ENCODE data around the gene NFE2.
"Not testable (repeated sequence)": the region's sequence is repeated elsewhere in the genome, so short reads cannot be mapped to it uniquely, and the experiment has no call there.

NFE2 gene

DNA sequence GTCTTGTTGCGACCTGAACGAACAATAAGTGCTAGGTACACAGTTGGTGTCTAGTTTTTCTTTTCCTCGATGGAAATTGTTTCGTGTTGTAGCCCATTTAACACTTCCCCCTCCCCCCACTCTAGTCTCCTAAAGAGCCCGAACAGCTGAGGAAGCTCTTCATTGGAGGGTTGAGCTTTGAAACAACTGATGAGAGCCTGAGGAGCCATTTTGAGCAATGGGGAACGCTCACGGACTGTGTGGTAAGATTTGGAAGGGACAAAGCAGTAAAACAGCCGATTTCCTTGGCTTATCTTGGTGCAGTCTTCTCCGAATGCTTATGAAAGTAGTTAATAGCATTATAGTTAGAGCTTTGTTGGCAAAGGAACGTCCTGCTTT, 19.6 kb downstream of the NFE2 start:
- DNase-seq, result not testable (repeated sequence)

DNA sequence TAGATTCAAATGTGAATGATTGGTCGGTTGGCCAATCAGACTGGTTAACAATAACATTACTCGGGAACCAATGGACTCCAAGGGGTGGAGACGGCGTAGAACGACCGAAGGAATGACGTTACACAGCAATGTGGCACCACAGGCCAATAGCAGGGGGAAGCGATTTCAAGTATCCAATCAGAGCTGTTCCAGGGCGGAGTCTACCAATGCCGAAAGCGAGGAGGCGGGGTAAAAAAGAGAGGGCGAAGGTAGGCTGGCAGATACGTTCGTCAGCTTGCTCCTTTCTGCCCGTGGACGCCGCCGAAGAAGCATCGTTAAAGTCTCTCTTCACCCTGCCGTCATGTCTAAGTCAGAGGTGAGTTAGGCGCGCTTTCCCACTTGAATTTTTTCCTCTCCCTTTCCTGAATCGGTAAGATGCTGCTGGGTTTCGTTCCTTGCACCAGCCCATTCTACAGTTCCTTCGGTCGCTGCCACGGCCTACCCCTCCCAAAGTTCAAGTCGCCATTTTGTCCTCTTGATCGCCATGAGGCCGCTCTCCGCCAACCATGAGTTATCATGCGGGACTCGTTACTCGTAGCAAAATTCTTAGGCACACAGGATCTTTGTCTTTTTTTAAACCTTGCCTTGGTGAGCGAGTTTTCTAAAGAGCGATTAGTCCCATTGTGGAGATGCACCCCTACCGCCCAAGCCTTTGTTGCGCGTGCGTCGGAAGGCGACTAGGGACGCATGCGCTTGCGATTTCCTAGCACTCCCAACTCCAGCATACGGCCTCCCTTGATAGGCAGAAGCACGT, 20.2 kb downstream of the NFE2 start, which contains the start of gene HNRNPA1:
TSS of gene HNRNPA1 (plus strand) at position 259 of the 793 bp plus-strand sequence. CDS start at position 341, 82 bp downstream.
- peak; percentile 100 for DNase-seq

DNA sequence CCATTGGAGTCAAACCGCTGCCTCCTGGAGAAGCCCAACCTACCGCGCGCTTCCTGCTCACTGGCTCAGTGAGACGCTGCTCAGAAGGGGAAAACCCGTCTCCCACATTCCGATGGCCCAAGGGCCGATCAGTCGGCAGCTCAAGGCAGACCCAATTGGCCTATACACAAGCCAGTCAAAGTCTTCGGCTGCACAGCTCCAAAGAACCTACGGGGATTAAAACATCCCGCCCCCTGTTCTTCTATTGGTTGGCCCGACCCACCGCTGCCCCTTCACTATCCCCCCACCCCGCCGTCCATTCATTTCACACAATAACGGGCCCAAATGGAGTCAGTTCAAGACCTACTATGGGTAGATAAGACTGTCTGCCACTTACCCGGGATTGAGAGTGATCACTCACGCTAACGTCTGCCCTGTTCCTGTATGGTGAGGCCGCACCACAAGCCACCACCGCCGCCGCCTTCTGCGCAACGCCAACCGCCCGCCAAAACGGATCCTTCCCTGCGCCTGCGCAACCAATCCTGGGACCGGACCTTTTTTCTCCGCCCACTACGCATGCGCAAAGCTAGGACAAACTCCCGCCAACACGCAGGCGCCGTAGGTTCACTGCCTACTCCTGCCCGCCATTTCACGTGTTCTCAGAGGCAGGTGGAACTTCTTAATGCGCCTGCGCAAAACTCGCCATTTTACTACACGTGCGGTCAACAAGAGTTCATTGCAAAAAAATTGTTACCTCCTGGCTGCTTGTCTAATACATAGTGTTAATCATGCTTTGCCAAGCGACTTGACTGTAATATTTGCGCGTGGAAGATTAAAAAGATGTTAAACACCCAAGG, 21.0 kb downstream of the NFE2 start, which contains the start of gene CBX5:
TSS of gene CBX5 (minus strand) at position 491 of the 836 bp plus-strand sequence. CDS start 22,472 bp downstream, outside the sequence.
- peak; percentile 99 for DNase-seq

DNA sequence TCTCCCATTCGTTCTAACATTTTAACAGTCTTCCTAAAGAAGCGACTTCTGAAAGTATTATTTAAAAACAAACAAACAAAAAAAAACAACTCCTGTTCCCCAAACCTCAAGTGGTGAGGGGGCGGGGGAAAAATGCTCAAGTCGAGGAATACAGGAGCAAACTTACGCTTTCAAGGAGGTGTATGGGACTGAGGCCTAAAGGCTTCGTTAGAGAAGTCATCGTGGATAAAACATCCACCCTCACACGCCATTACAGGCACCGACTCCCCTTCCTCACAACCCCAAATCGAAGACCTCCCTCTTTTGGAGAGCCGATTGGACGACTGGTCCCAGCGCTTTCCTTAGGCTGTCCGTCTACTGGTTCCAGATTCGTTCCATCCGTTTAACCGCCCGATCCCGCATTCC, 21.6 kb downstream of the NFE2 start:
- no peak for DNase-seq

DNA sequence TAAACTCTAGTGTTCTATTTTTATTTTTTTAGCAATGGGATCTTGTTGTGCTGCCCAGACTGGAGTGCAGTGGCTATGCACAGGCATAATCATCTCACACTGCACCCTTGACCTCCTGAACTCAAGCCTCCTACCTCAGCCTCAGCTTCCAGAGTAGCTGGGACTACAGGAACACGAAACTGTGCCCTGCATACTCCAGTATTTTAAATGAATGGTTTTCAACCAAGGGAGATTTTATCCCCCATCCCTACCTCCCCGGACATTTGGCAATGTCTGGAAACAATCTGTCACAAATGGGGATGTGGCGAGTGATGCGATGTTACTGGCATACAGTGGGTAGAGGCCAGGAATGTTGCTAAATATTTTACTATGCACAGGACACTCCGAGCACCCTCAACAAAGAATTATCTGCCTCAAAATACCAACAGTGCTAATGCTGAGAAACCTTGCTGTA, 23.0 kb downstream of the NFE2 start:
- DNase-seq, result no peak

DNA sequence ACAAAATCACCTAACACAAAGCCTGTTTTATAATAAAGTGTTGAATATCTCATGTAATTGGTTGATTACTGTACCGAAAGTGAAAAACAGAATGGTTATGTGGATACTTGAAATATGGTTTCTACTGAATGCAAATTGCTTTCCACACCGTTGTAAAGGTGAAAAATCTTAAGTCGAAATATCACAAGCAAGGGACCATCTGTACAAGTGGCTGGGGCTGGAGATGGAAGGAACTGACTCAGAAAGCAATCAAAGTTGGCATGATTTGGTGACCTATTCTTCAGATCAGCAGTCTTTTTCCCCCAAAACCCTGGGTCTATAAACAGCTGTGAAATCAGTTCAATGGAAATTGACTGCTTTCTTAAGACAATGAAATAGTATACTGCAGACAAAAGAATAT, 24.4 kb downstream of the NFE2 start:
- DNase-seq, result no peak

DNA sequence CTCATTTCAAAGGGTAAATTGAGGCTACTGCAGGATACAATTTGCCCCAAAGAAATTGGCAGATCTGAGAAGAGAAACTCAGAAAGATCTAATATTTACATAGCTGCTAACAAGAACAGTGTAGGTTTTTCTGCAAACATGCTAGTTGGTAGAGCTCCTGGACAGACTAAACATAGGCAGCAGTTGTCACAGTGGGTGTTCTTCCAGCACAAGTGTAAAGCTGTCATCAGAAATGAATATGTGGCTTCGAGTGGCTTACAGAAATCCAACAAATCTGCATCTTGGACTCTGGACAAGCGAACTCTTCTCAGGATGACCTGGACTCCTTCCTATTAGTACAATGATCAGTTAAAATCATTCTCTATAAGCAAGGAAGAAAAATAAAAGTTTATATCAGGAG, 26.8 kb downstream of the NFE2 start:
- DNase-seq, result no peak

DNA sequence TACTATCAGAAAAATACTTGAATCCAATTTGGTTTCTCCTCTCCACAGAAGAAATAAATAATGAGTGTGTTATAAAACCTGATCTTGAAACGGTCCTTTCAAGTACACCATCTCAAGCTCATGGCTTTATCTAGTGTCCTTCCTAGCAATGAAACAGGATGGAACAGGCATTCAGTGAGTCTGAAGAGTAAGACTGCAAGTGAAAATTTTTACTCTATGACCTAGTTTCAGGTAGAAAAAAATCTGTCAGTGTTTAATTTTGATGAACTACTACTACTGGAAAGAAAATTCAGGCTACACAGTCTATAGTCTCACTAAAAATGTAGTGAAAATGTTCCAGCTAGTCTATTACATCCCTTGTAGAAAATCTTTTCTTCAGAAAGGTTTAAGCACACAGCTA, 28.6 kb downstream of the NFE2 start:
- DNase-seq, result no peak

DNA sequence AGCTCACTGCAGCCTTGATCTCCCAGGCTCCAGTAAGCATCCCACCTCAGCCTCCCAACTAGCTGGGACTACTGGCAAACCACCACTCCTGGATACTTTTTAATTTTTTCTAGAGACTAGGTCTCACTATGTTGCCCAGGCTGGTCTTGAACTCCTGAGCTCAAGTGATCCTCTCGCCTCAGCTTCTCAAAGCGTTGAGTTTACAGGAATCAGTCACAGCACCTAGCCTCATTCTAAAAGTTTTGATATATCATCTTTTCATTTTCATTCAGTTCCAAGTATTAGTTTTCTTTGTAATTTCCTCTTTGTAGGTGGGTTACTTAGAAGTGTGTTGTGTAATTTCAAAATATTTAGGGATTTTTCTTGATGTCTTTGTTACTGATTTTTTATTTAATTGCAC, 30.5 kb downstream of the NFE2 start:
- DNase-seq, result no peak

DNA sequence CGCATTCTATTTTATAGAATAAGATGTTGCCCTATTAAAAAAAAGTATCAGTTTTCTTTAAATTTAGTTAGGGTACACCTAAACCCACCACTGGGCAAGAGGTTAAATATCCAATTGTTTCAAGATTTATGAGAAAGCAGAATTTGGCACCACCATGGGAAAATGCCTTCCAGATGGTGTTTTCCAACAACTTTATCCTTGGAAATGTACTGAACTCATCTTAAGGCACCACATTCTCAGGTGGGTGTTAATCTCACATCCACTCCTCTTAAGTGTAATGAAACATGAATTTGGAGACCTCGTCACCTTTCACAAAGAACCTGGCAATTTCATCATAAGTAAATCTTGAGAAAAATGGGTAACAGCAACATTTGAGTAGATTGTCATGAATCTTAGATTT, 34.0 kb downstream of the NFE2 start:
- no peak for DNase-seq

DNA sequence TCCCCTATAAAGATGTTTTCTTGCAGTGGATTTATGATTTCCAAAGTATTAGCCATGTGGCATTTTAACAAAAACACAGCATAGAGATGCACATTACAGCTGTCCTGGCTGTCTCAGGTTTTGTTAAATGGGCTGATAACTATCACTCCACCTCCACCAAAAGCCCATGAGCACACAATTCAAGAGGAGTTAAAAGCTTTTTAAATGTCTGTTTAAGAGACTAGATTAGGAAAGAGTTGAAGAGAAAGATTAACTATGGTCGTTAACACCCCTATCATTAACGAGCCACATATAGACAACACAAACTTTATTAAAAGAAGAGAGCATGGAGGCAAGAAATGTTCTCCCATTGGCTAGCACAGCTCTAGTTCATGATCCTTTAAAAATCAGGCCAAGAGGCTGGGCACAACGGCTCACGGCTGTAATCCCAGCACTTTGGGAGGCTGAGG, 35.4 kb downstream of the NFE2 start:
- no peak for DNase-seq

DNA sequence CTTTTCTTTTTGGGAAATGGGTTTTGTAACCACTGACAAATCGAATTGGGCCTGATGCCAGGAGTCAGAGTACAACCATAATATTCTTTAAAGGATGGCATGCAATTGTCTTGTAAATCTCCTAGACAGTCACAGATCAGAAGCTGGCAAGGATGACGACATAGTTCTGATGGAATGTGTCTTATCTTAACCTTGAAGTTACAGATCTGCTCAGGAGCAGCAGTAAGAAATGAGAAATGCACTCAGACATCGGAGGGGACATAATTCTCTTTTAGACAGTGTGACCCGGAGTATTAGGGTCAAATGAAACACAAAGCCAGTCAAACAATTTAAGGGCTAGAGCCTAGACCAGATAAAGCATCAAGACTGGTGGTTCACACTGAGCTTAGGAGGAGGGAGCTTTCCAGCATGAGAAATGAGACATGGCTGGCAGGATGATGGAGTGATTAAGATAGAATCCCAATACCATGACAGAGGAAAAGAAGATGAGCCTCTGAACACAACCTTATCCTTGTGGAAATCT, 38.4 kb downstream of the NFE2 start:
- DNase-seq, result no peak

DNA sequence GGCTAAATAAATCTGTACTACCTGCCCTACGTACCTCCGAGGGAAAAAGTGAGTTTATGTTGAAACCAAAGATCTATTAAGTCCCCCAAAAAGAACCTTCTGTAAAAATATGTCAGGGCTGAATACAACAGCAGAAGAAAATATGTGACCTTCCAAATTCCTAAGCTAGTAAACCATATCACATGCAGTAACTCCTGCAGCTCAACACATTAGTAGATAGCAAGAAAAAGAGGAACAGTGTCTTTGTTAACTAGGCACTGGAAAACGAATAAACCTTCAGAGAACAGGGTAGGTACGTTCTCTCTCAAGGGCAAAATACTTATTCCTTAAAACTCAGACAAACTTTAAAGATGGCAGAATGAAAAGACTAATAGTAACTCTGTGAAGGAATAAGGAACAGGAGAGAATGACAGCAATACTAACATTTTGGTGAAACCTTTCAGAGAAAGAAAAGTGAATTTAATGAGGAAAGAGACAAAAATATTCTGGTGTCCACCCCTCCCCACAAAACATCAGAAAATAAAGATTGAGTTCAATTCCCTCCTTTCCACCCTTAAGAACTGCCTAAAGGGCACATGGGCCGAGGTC, 38.9 kb downstream of the NFE2 start:
- no peak for DNase-seq

DNA sequence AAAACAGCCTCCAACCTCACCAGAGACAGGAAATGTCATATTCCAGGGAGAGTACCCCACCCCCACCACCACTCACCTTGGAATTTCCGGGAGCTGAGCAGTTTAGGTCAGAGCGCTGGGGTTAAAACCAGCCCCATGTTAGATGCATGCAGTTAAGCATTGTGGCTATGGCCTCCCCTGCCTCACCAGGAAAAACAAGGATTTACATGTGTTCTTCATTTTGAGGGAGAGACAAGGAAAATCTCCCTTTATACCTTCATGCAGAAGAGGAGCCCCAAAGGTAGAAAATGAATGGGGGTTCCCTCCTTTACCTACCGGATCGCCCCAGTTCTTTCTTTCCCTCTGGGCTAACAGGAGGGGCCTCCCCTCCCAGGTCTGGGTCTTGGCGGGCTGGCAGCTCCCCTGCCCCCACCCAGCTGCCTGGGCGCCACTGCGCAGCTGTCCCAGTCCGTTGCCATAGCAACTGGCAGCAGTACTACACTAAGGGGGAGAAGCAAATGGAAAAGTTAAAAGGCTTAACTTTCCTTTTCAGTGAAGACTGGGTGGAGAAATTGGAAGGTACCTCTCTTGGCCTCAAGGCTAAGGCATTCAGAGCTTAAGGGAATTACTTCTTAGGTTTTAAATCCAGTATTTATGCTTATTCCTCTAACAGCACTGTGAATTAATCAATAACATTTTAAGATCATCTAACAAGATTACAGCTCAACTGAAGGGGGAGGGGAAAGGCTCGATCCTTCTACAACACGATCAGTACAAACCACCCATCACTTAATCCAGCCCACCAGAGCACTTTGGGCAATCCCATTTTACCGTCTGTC, 41.4 kb downstream of the NFE2 start:
- DNase-seq, result peak; percentile 98

DNA sequence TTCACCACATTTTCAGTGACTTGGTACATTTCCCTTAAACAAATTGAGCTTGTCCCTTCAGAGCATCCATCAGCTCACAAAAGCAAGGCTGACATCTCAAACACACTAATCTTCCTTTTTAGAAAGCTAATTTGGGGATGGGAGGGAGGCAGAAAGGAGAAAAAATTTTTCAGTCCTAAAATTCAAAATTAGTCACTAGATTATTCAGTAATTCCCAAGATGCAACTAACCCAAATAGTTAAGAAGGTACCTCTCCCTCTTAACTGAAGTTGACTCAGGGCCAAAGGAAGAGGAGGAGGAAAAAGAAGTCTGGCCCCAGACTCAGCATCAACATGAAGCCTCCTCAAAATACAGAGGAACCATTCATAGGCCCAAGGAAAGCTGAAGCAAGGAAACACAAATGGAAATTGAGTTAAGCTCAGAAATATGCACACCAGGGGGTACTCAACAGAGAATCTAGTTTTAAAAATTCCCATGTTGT, 42.6 kb downstream of the NFE2 start:
- peak; percentile 30 for DNase-seq

DNA sequence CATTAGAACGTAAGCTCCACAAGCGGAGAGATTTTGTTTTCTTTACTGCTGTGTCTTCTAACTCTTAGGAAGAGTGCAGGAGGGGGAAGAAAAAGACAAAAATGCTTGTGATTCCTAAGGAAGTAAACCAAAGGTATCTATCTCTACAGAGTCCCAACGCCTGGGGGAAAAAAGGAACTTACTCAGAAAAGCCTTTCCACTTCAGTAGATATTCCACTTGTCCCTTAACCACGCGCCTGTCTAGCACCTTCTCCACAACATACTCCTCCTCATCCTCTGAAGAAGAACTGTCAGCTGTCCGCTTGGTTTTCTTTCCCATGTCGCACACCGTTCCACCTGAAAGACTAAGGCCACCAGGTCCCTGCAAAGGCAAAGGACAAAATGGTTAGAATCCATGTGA, 43.5 kb downstream of the NFE2 start:
- no peak for DNase-seq

DNA sequence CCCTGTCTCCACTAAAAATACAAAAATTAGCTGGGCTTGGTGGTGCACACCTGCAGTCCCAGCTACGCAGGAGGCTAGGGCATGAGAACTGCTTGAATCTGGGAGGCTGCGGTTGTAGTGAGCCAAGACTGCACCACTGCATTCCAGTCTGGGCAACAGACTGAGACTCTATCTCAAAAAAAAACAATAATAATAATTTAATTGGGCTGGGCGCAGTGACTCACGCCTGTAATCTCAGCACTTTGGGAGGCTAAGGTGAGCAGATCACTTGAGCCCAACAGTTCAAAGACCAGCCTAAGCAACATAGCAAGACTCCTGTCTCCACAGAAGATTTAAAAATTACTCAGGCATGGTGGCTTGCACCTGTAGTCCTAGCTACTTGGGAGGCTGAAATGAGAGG, 47.6 kb downstream of the NFE2 start:
- no peak for DNase-seq

DNA sequence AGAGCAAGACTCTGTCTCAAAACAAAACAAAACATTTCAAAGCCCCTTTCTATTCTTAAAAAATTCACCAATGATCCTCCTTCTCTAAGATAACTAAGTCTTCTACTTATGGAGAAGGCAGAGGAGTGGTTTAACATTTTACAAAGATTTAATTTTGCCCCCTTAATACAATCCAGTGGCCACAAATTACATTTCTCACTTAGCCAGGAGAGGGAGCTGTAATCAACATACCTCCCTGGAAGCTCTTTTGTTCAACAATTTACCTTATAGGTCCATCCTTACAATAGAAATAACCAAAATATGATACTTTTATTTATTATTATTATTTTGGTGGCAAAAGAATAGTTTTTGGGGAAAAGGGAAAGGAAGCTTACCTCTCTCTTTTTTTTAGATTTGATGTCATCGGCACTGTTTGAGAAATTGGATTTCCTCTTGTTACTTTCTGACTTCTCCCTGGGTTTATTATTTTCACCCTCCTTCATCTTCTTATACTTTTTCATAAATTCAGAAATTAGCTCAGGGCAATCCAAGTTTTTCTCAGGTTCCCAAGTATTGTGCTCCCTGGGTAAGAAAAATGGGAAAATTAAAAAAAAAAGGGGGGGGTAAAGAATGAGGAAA, 49.0 kb downstream of the NFE2 start:
- DNase-seq, result peak; percentile 73

DNA sequence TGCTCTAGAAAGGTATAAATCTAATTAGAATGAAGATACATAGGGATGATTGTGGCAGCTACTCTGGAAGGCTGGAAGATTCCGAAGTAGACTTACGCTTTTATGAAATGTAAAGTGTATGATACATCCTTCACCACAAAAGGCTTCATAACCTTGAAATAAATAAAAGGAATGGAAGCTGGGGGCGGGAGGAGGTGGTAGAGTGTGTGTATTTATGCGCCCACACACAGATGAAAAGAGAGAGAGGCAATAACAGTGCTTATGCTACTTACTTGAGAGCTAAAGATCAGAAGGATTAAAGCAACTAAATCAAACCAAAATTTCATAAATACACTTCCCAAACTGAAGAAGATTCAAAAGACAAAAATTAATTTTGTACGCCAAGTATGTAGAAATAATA, 51.3 kb downstream of the NFE2 start:
- no peak for DNase-seq

DNA sequence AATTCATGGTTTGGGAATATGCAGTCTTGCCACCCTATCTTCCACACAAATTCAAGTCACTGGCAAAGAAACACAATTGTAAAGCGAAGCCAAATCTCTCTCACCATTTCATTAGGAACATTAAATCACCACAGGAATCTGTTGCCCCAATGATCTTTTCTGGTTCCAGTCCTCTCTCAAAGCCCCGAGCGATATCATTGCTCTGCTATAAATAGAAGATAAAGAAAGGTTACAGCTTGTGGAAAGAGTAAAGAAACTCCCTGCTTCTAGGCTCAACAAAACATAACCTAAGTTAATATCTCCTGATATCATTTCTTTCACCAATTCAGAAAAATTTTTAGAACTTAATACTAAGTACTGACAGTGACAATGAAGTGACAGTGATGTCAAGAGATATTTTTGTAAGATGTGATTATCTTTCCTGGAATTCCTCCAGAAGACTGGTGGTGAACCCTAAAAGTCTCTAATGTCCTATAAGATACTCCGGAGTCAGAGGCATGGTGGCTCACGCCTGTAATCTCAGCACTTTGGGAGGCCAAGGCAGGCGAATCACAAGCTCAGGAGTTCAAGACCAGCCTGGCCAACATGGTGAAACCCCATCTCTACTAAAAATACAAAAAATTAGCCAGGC, 54.7 kb downstream of the NFE2 start:
- no peak for DNase-seq
